K562 (cell line): ENCODE measurements around the gene SNX25.

ENCODE experiments used
- CBX1 ChIP-seq: sonication (generic); IDR thresholded peaks from 2 replicates; pipeline ENCODE4 v1.6.1; 2016; ENCODE audit warnings: antibody characterized with exemption, low read depth, mild to moderate bottlenecking
- CTCF ChIP-seq, 3 experiments: IDR thresholded peaks in 2 of 3; conservative IDR thresholded peaks in 1 of 3; 2 replicates each; pipeline ENCODE4 v1.5.1; 2011 to 2012; ENCODE audit warnings: low read length in 3 of 3, mild to moderate bottlenecking in 3 of 3, control low read depth in 2 of 3, improper control_type of control experiment in 1 of 3, inconsistent platforms in 1 of 3, low read depth in 1 of 3, mixed read lengths in 1 of 3, moderate library complexity in 1 of 3; ENCODE audit not compliant: insufficient read depth in 2 of 3
- EP300 ChIP-seq: IDR thresholded peaks from 2 replicates; pipeline ENCODE4 v1.6.1; 2012; ENCODE audit warnings: low read length, improper control_type of control experiment
- MTA3 ChIP-seq: fragments of 450-650 bp; formaldehyde crosslinking; IDR thresholded peaks from 2 replicates; pipeline ENCODE4 v1.6.1; 2017; ENCODE audit warnings: mild to moderate bottlenecking, borderline replicate concordance
- PHF8 ChIP-seq: fragments of 200-600 bp; sonication (generic); IDR thresholded peaks from 2 replicates; pipeline ENCODE4 v1.6.1; 2012; ENCODE audit warnings: mixed run types, mild to moderate bottlenecking, inconsistent platforms, low read length, moderate library complexity, borderline replicate concordance
- RCOR1 ChIP-seq, 2 experiments: IDR thresholded peaks; 2 replicates each; pipeline ENCODE4 v1.6.1; 2012; ENCODE audit warnings: low read depth in 2 of 2, low read length in 2 of 2, borderline replicate concordance in 1 of 2, improper control_type of control experiment in 1 of 2
- SIRT6 ChIP-seq: IDR thresholded peaks from one replicate; pipeline ENCODE4 v1.6.1; 2012; ENCODE audit warnings: low read depth, mild to moderate bottlenecking, control low read depth, inconsistent platforms, low read length, moderate library complexity
- ZBTB43 ChIP-seq: sonication (generic); formaldehyde crosslinking; IDR thresholded peaks from 2 replicates; pipeline ENCODE4 v1.8.0; 2023; ENCODE audit warnings: mild to moderate bottlenecking, missing genetic modification reagents

- TF ChIP-seq SIRT6 = no peak
- no peak for TF ChIP-seq ZBTB43 (CRISPR knock-in tag)
- TF ChIP-seq MTA3 = no peak
- no peak for TF ChIP-seq PHF8
- peak in 2 of 3 experiments; percentile 9 to 16; a peak in 2 of 6 replicates for TF ChIP-seq CTCF (IDR thresholded peaks at IDR 0.05 in 2 of 3, conservative IDR thresholded peaks at IDR 0.05 in 1 of 3; ENCODE audit: insufficient read depth in 2 of 3, low read depth in 1 of 3, low read length in 3 of 3)
- TF ChIP-seq RCOR1 (IDR thresholded peaks at IDR 0.05; ENCODE audit: borderline replicate concordance in 1 of 2, low read depth in 2 of 2, low read length in 2 of 2) = no peak
- TF ChIP-seq EP300 = no peak
- TF ChIP-seq CBX1 = no peak
Measured at GRCh38 chr4:185224597-185224996, 15.2 kb downstream of the SNX25 start.
